H1 (cell line): ENCODE measurements around the gene MAML3. TPM values are rescaled to one million over a fixed set of nuclear protein-coding genes. Genes with fewer than 3 reads are reported as not detected.

Experiments
- CTCF ChIA-PET: fragments of 300-600 bp; sonication (Branson Sonifier 250); formaldehyde crosslinking; loops from one replicate; lab custom pipeline; 2021; ENCODE audit not compliant: partially characterized antibody; lab: Charles Lee
- POLR2A ChIA-PET: fragments of 300-600 bp; sonication (Branson Sonifier 250); formaldehyde crosslinking; loops from one replicate; lab custom pipeline; 2021; ENCODE audit warnings: inconsistent platforms; ENCODE audit not compliant: partially characterized antibody; lab: Charles Lee
- DNase-seq, 2 experiments: peaks; one replicate each; pipeline versions ENCODE4 v3.0.0 to v3.0.0-alpha.2; 2010 to 2022; ENCODE audit warnings: low spot score in 2 of 2, low read depth in 1 of 2, mixed read lengths in 1 of 2
- FAIRE-seq: peaks from 2 replicates; lab custom pipeline; 2011; peaks lifted over from hg19 to GRCh38; lab: Jason Lieb, UNC
- H2AFZ ChIP-seq: 2 replicates; pipeline ENCODE4 v1.8.1; 2012; ENCODE audit warnings: low read length, inconsistent platforms
- H2AK5ac ChIP-seq: 2 replicates; pipeline ENCODE4 v1.6.1; 2013; ENCODE audit warnings: low read depth, low read length
- H2BK120ac ChIP-seq: replicated peaks from 2 replicates; pipeline ENCODE3; 2013; ENCODE audit warnings: low read depth, low read length, inconsistent platforms
- H2BK12ac ChIP-seq: 2 replicates; pipeline ENCODE4 v1.6.1; 2013; ENCODE audit warnings: low read depth, low read length
- H2BK15ac ChIP-seq: 2 replicates; pipeline ENCODE4 v1.6.1; 2013; ENCODE audit warnings: low read length
- H2BK20ac ChIP-seq: 2 replicates; pipeline ENCODE4 v1.6.1; 2013; ENCODE audit warnings: low read length
- H2BK5ac ChIP-seq: 2 replicates; pipeline ENCODE4 v1.6.1; 2013; ENCODE audit warnings: low read depth, low read length
- H3K14ac ChIP-seq: 2 replicates; pipeline ENCODE4 v1.6.1; 2013; ENCODE audit warnings: inconsistent platforms; ENCODE audit not compliant: insufficient read length
- H3K18ac ChIP-seq: 2 replicates; pipeline ENCODE4 v1.6.1; 2013; ENCODE audit warnings: low read length; ENCODE audit errors: extremely low read depth
- H3K23ac ChIP-seq: 2 replicates; pipeline ENCODE4 v1.6.1; 2013; ENCODE audit warnings: inconsistent platforms; ENCODE audit not compliant: insufficient read length
- H3K23me2 ChIP-seq: 2 replicates; pipeline ENCODE4 v1.6.1; 2013; ENCODE audit warnings: low read depth, low read length
- H3K27ac ChIP-seq: 2 replicates; pipeline ENCODE4 v1.6.1; 2011; ENCODE audit warnings: low read depth, low read length, inconsistent platforms
- H3K27me3 ChIP-seq, 4 experiments: replicated peaks in 1 of 4; 1 replicate in 1 of 4; 2 replicates in 3 of 4; pipeline versions ENCODE4 v1.6.1 to v1.8.1; 2011 to 2013; ENCODE audit warnings: low read length in 3 of 4, mild to moderate bottlenecking in 3 of 4, inconsistent platforms in 2 of 4, mixed read lengths in 2 of 4, moderate library complexity in 1 of 4; ENCODE audit not compliant: control insufficient read depth in 3 of 4, insufficient read depth in 3 of 4; ENCODE audit errors: extremely low read depth in 1 of 4
- H3K36me3 ChIP-seq, 4 experiments: 2 replicates each; pipeline versions ENCODE4 v1.6.1 to v1.8.1; 2011 to 2013; ENCODE audit warnings: mild to moderate bottlenecking in 4 of 4, low read length in 3 of 4, moderate library complexity in 2 of 4, control low read depth in 1 of 4, inconsistent platforms in 1 of 4; ENCODE audit not compliant: insufficient read depth in 4 of 4, control insufficient read depth in 2 of 4
- H3K4ac ChIP-seq: replicated peaks from 2 replicates; pipeline ENCODE3; 2013; ENCODE audit warnings: low read length, low read depth, mixed read lengths, inconsistent platforms; ENCODE audit not compliant: insufficient read length
- H3K4me1 ChIP-seq, 4 experiments: replicated peaks in 1 of 4; 1 replicate in 1 of 4; 2 replicates in 3 of 4; pipeline versions ENCODE4 v1.6.1 to v1.8.1; 2011 to 2013; ENCODE audit warnings: low read length in 3 of 4, inconsistent platforms in 2 of 4, mixed read lengths in 1 of 4; ENCODE audit not compliant: insufficient read depth in 4 of 4, control insufficient read depth in 3 of 4
- H3K4me2 ChIP-seq, 2 experiments: 2 replicates each; pipeline versions ENCODE4 v1.6.1 to v1.8.1; 2011 to 2013; ENCODE audit warnings: low read depth in 2 of 2, low read length in 2 of 2, control low read depth in 1 of 2, inconsistent platforms in 1 of 2, mild to moderate bottlenecking in 1 of 2; ENCODE audit not compliant: insufficient read depth in 1 of 2
- H3K4me3 ChIP-seq, 4 experiments: fragments of 200-600, 300-600 bp in 1 of 4; sonication (generic), shearing (Covaris generic), sonication (Bioruptor Twin) in 1 of 4; 2 replicates each; pipeline versions ENCODE4 v1.5.1 to v1.8.1; 2011 to 2016; ENCODE audit warnings: low read length in 4 of 4, low read depth in 3 of 4, control low read depth in 2 of 4, inconsistent platforms in 2 of 4, mild to moderate bottlenecking in 2 of 4, mixed read lengths in 1 of 4, moderate library complexity in 1 of 4; ENCODE audit not compliant: insufficient read depth in 2 of 4; ENCODE audit errors: extremely low read depth in 1 of 4
- H3K56ac ChIP-seq: replicated peaks from 2 replicates; pipeline ENCODE3; 2013; ENCODE audit warnings: low read depth, mild to moderate bottlenecking, mixed read lengths, low read length, inconsistent platforms; ENCODE audit not compliant: insufficient read length
- H3K79me1 ChIP-seq: 2 replicates; pipeline ENCODE4 v1.6.1; 2013; ENCODE audit warnings: low read depth, low read length, control low read depth
- H3K79me2 ChIP-seq, 2 experiments: 2 replicates each; pipeline versions ENCODE4 v1.6.1 to v1.8.1; 2012 to 2013; ENCODE audit warnings: low read length in 2 of 2, mild to moderate bottlenecking in 2 of 2, inconsistent platforms in 1 of 2; ENCODE audit not compliant: insufficient read depth in 2 of 2, control insufficient read depth in 1 of 2
- H3K9ac ChIP-seq, 4 experiments: replicated peaks in 1 of 4; 1 replicate in 1 of 4; 2 replicates in 3 of 4; pipeline versions ENCODE4 v1.6.1 to v1.8.1; 2011 to 2013; ENCODE audit warnings: low read depth in 3 of 4, low read length in 3 of 4, control low read depth in 2 of 4, mild to moderate bottlenecking in 2 of 4, moderate library complexity in 2 of 4, inconsistent platforms in 1 of 4; ENCODE audit errors: extremely low read depth in 1 of 4
- H3K9me3 ChIP-seq, 2 experiments: 2 replicates each; pipeline versions ENCODE4 v1.6.1 to v1.8.1; 2012 to 2013; ENCODE audit warnings: mild to moderate bottlenecking in 2 of 2, moderate library complexity in 2 of 2, control low read depth in 1 of 2, inconsistent platforms in 1 of 2, low read depth in 1 of 2, low read length in 1 of 2, mixed read lengths in 1 of 2; ENCODE audit not compliant: insufficient read depth in 2 of 2
- H4K20me1 ChIP-seq, 2 experiments: replicated peaks in 1 of 2; 2 replicates each; pipeline versions ENCODE3 to v1.8.1; 2011 to 2013; ENCODE audit warnings: inconsistent platforms in 2 of 2, low read length in 2 of 2, mild to moderate bottlenecking in 1 of 2; ENCODE audit not compliant: insufficient read depth in 2 of 2, control insufficient read depth in 1 of 2
- H4K5ac ChIP-seq: 2 replicates; pipeline ENCODE4 v1.6.1; 2013; ENCODE audit warnings: low read length, low read depth, mixed read lengths, inconsistent platforms; ENCODE audit not compliant: insufficient read length
- H4K8ac ChIP-seq: 2 replicates; pipeline ENCODE4 v1.8.0; 2013; ENCODE audit warnings: mild to moderate bottlenecking, moderate library complexity, low read length, inconsistent platforms; ENCODE audit not compliant: insufficient read depth; ENCODE audit errors: extremely low read depth
- H4K91ac ChIP-seq: replicated peaks from 2 replicates; pipeline ENCODE3; 2013; ENCODE audit warnings: low read length, mixed read lengths, inconsistent platforms; ENCODE audit not compliant: insufficient read length
- CHD2 ChIP-seq: IDR thresholded peaks from 2 replicates; pipeline ENCODE4 v1.6.1; 2012; ENCODE audit warnings: low read length, improper control_type of control experiment
- RAD21 ChIP-seq, 2 experiments: IDR thresholded peaks in 1 of 2; conservative IDR thresholded peaks in 1 of 2; 2 replicates each; pipeline ENCODE4 v1.6.1; 2011; ENCODE audit warnings: low read depth in 2 of 2, low read length in 2 of 2, improper control_type of control experiment in 1 of 2, inconsistent platforms in 1 of 2, mild to moderate bottlenecking in 1 of 2, moderate library complexity in 1 of 2
- SAP30 ChIP-seq: fragments of 300-600 bp; sonication (generic); IDR thresholded peaks from 2 replicates; pipeline ENCODE4 v1.7.1; 2012; ENCODE audit warnings: low read length, moderate library complexity, mild to moderate bottlenecking, inconsistent platforms; ENCODE audit not compliant: insufficient read depth, insufficient replicate concordance
- SIX5 ChIP-seq: IDR thresholded peaks from 2 replicates; pipeline ENCODE4 v1.6.1; 2011; ENCODE audit warnings: mild to moderate bottlenecking, low read depth, low read length
- TCF12 ChIP-seq: IDR thresholded peaks from 2 replicates; pipeline ENCODE4 v1.6.1; 2011; ENCODE audit warnings: low read depth, mild to moderate bottlenecking, low read length
- YY1 ChIP-seq: IDR thresholded peaks from 2 replicates; pipeline ENCODE4 v1.6.1; 2011; ENCODE audit warnings: low read depth, mild to moderate bottlenecking, low read length
- WGBS, 2 experiments: shearing (Covaris generic) in 1 of 2; methylation state at CpG; one replicate each; pipeline versions ENCODE4 v1.1.6 to v1.1.7; 2013 to 2015; ENCODE audit warnings: low lambda C conversion rate in 2 of 2, mixed read lengths in 2 of 2, inconsistent platforms in 1 of 2, low coverage in 1 of 2, missing lambda C conversion rate in 1 of 2; ENCODE audit not compliant: insufficient replicate concordance in 2 of 2, insufficient coverage in 1 of 2, insufficient read length in 1 of 2; ENCODE audit errors: extremely low coverage in 1 of 2, missing lambda C conversion rate in 1 of 2; 5-methylcytosine and 5-hydroxymethylcytosine counted together
- polyA plus RNA-seq, 7 experiments: library from polyadenylated mRNA; depleted of rRNA in 3 of 7; stranded (reverse) in 5 of 7; unstranded in 2 of 7; fragments of >200 nt in 5 of 7; fragments of 200-250 nt in 2 of 7; gene quantifications; 1 replicate in 5 of 7; 2 replicates in 1 of 7; 4 replicates in 1 of 7; pipeline versions ENCODE4 v1.2.1 to v1.2.3, GENCODE V29; 2011 to 2013; ENCODE audit warnings: missing spikeins in 2 of 7, mixed read lengths in 2 of 7
- total RNA-seq: library from RNA; stranded (reverse); fragmentation: NEBNext Ultra II Directional; extraction: Animal tissue kit (Norgen Biotek cat#: 25700); gene quantifications from 2 replicates; pipeline ENCODE4 v1.2.1, GENCODE V29; 2021

Gene MAML3
- total and polyA plus RNA-seq, 2 of the 8 experiments (the other 6 are each of a cell fraction or from before 2014, with no cell fraction given): 2.1 to 5.7 TPM

GRCh38 chr4:139689093-139689722, 464.8 kb downstream of the MAML3 start:
- H4K5ac ChIP-seq: no peak overlapping the region
- H4K20me1 ChIP-seq: no peaks in the 10 kb centered on the region
- no peak overlapping the region for H2AK5ac ChIP-seq
- H3K56ac ChIP-seq: no peak overlapping the region
- H3K79me2 ChIP-seq: no peaks in the 10 kb centered on the region
- H2BK12ac ChIP-seq: no peak overlapping the region
- no peaks in the 10 kb centered on the region for H3K79me1 ChIP-seq
- DNase-seq (no peak), FAIRE-seq (no peak)
- H3K4ac ChIP-seq: no peak overlapping the region
- H3K36me3 ChIP-seq: no peaks in the 10 kb centered on the region
- no peaks in the 10 kb centered on the region for H3K4me1 ChIP-seq
- H4K91ac ChIP-seq: no peak overlapping the region
- H3K27ac ChIP-seq: no peak overlapping the region
- H2BK20ac ChIP-seq: no peak overlapping the region
- H3K4me2 ChIP-seq: no peak overlapping the region
- H3K27me3 ChIP-seq: no peaks in the 10 kb centered on the region
- no peak overlapping the region for H3K18ac ChIP-seq
- H3K23me2 ChIP-seq: no peaks in the 10 kb centered on the region
- H3K23ac ChIP-seq: no peak overlapping the region
- no peak overlapping the region for H3K14ac ChIP-seq
- H3K9ac ChIP-seq: no peak overlapping the region
- no peak overlapping the region for H2BK5ac ChIP-seq
- no peak overlapping the region for H2AFZ ChIP-seq
- ChIA-PET CTCF (interaction anchor here (0.8 to 1.1 kb wide), 2 partner anchors 9 to 33 kb away, joined by 3 to 4 read pairs; no protein-coding TSS in a partner anchor), POLR2A (no interaction called here)
- no peak overlapping the region for H4K8ac ChIP-seq
- no peak overlapping the region for H2BK15ac ChIP-seq
- H2BK120ac ChIP-seq: no peak overlapping the region
- 84% methylated on average over 5 of the region's 6 CpGs; no CpG with 5 or more reads in 1 of the 2 experiments for WGBS, 2 experiments
- no peaks in the 10 kb centered on the region for H3K9me3 ChIP-seq
- TF ChIP-seq SAP30 (no peak), CHD2 (no peak), YY1 (no peak), RAD21 (IDR thresholded peaks at IDR 0.05 in 1 of 2, conservative IDR thresholded peaks at IDR 0.05 in 1 of 2; ENCODE audit: low read depth in 2 of 2, low read length in 2 of 2) (no peak), TCF12 (no peak), SIX5 (no peak)
- no peak overlapping the region for H3K4me3 ChIP-seq
